Measurements from ENCODE around the gene CYBB.

GRCh38 chrX:37860721-37861120 is 80.9 kb downstream of the CYBB start:
- TF ChIP-seq, protein P1, sequence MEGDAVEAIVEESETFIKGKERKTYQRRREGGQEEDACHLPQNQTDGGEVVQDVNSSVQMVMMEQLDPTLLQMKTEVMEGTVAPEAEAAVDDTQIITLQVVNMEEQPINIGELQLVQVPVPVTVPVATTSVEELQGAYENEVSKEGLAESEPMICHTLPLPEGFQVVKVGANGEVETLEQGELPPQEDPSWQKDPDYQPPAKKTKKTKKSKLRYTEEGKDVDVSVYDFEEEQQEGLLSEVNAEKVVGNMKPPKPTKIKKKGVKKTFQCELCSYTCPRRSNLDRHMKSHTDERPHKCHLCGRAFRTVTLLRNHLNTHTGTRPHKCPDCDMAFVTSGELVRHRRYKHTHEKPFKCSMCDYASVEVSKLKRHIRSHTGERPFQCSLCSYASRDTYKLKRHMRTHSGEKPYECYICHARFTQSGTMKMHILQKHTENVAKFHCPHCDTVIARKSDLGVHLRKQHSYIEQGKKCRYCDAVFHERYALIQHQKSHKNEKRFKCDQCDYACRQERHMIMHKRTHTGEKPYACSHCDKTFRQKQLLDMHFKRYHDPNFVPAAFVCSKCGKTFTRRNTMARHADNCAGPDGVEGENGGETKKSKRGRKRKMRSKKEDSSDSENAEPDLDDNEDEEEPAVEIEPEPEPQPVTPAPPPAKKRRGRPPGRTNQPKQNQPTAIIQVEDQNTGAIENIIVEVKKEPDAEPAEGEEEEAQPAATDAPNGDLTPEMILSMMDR (conservative IDR thresholded peaks at IDR 0.05 in 1 of 2, IDR thresholded peaks at IDR 0.05 in 1 of 2; ENCODE audit: low read depth in 1 of 2, low read length in 2 of 2) = no peak
- TF ChIP-seq EZH2 (IDR thresholded peaks at IDR 0.05; ENCODE audit: low read length, missing control alignments) = no peak
